Measurements from ENCODE around the gene PAK5.
A peak's percentile ranks its signal among the peaks of the same experiment; 100 is the strongest.

PAK5 gene

DNA sequence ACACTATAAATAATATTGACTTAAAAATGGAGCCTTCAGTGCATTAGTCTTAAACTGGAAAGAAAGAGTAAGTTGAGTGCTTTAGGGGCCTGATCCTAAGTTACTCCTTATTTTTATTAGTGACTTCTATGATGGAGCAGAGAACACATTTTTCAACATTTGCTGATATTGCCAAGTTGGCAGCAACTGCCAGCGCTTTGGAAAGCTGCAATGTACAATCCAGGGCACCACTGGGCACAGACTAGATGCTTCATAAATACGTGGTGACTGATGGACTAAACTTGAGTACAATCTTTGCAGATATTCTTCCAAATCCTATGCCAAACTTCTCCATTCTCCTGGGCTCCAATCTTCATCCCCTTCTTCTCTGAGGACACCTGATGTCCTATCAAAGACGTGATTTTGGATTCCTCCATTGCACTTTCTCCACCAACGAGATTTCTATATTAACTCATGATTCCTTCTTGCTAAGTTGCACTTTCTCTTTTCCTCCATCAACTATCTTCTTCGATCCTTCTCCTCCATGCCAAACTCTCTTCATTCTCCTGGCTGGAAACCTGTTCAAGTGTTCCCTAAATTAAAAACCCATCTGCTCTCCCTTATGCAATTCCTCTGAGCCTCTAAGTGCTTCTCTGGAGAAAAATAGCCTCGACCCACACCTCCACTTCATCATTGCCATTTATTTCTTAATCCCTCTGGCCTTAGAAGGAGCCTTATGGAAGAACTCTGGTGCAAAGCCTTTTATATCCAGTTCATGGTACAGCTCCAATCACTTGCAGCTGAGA lies 28.5 kb upstream of the PAK5 start:
- DNase-seq: no peak
- no peaks in the 10 kb centered on the region for H3K4me1 ChIP-seq (ENCODE audit: control extremely low read depth in 1 of 4, control insufficient read depth in 4 of 4, insufficient read depth in 4 of 4, low read length in 3 of 4)
- POLR2A ChIA-PET: no interaction called here
- WGBS (ENCODE audit: insufficient coverage): 93% methylated on average over 5 of the region's 6 CpGs
- CTCF ChIA-PET: no interaction called here
- H3K27ac ChIP-seq (ENCODE audit: insufficient read depth in 1 of 2, low read depth in 1 of 2, low read length in 2 of 2, poor library complexity in 1 of 2, severe bottlenecking in 2 of 2): no peak overlapping the region
- H3K9me3 ChIP-seq (ENCODE audit: control extremely low read depth in 1 of 5, control insufficient read depth in 4 of 5, insufficient read depth in 2 of 5, low read depth in 1 of 5, low read length in 4 of 5): peaks cover 0 to under 1% (median 0%) of the 10 kb centered on the region in 5 experiments
- H3K27me3 ChIP-seq (replicated peaks in 2 of 5; ENCODE audit: control insufficient read depth in 4 of 5, insufficient read depth in 5 of 5, low read length in 4 of 5): peaks cover 0 to 2% (median 0%) of the 10 kb centered on the region in 5 experiments
- no peak overlapping the region for H3K4me3 ChIP-seq (ENCODE audit: control insufficient read depth in 1 of 7, extremely low read depth in 1 of 7, insufficient read depth in 4 of 7, low read depth in 2 of 7, low read length in 6 of 7)
- no peaks in the 10 kb centered on the region for H3K36me3 ChIP-seq (ENCODE audit: control insufficient read depth in 4 of 4, insufficient read depth in 4 of 4, low read length in 3 of 4)

DNA sequence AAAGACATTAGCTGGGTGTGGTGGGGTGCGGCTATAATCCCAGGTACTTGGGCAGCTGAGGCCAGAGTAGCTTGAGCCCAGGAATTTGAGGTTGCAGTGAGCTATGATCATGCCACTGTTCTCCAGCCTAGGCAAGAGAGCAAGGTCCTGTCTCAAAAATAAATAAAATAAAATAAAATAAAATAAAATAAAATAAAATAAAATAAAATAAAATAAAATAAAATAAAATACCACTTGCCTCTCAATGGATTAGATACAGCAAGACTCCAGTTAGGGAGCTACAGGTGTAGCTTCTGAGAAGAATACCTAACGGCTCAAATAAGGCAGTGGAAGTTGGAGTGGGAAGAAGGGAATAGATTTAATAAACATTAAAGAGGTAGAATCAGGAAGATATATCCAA lies 13.7 kb upstream of the PAK5 start:
- no peak for DNase-seq
- Histone ChIP-seq H3K9me3 (ENCODE audit: control extremely low read depth in 1 of 5, control insufficient read depth in 4 of 5, insufficient read depth in 2 of 5, low read depth in 1 of 5, low read length in 4 of 5) (peaks cover 0 to 1% (median 0%) of the 10 kb centered on the region in 5 experiments), H3K27me3 (replicated peaks in 2 of 5; ENCODE audit: control insufficient read depth in 4 of 5, insufficient read depth in 5 of 5, low read length in 4 of 5) (peaks cover 0 to 1% (median 0%) of the 10 kb centered on the region in 5 experiments), H3K36me3 (ENCODE audit: control insufficient read depth in 4 of 4, insufficient read depth in 4 of 4, low read length in 3 of 4) (no peaks in the 10 kb centered on the region), H3K4me1 (ENCODE audit: control extremely low read depth in 1 of 4, control insufficient read depth in 4 of 4, insufficient read depth in 4 of 4, low read length in 3 of 4) (no peaks in the 10 kb centered on the region), H3K27ac (ENCODE audit: insufficient read depth in 1 of 2, low read depth in 1 of 2, low read length in 2 of 2, poor library complexity in 1 of 2, severe bottlenecking in 2 of 2) (no peak overlapping the region), H3K4me3 (ENCODE audit: control insufficient read depth in 1 of 7, extremely low read depth in 1 of 7, insufficient read depth in 4 of 7, low read depth in 2 of 7, low read length in 6 of 7) (no peak overlapping the region)
- 100% methylated on average over 2 of the region's 2 CpGs for WGBS (ENCODE audit: insufficient coverage)
- POLR2A ChIA-PET: no interaction called here
- CTCF ChIA-PET: no interaction called here

DNA sequence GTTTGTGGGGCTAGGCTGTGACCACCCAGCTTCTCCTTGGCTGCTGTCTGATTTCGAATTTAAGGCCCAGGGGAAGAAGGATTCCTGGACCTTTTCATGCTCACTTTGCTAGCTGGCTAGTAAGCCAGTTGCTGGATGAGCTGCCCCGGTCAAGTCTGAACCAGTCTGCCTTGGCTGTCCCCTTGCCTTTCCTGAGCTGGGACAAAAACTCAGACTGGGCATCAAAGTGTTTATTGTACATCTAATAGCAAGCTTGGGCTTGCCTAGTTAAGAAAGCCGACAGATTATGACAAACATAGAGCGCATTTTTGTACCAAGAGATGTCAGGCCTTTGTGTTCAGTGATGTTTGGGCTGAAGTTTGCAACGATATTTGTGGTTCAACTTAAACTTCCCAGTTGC lies 750 bp upstream of the PAK5 start:
- ChIA-PET POLR2A (no interaction called here), CTCF (no interaction called here)
- no peak for DNase-seq

DNA sequence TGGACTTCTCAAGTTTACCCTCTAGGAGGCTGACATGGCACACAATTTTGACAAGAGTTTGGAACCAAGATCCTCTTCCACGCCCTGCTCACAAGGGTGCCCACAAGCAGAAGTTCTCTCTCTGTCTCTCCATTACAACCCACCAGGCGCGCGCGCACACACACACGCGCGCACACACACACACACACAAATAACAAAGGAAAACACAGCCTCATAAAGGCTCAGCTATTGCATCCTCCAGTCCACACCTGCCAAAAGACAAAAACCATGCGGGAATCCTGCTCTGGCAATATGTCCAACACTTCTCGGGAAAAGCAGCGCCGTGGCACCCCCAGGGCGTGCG lies 870 bp downstream of the PAK5 start:
- Histone ChIP-seq H3K4me1 (ENCODE audit: control extremely low read depth in 1 of 4, control insufficient read depth in 4 of 4, insufficient read depth in 4 of 4, low read length in 3 of 4) (peaks cover 0 to 9% (median 3%) of the 10 kb centered on the region in 4 experiments), H3K36me3 (ENCODE audit: control insufficient read depth in 4 of 4, insufficient read depth in 4 of 4, low read length in 3 of 4) (no peaks in the 10 kb centered on the region), H3K27me3 (replicated peaks in 2 of 5; ENCODE audit: control insufficient read depth in 4 of 5, insufficient read depth in 5 of 5, low read length in 4 of 5) (peaks cover 19 to 55% (median 26%) of the 10 kb centered on the region in 5 experiments), H3K9me3 (ENCODE audit: control extremely low read depth in 1 of 5, control insufficient read depth in 4 of 5, insufficient read depth in 2 of 5, low read depth in 1 of 5, low read length in 4 of 5) (peaks cover 0 to 4% (median 0%) of the 10 kb centered on the region in 5 experiments), H3K4me3 (ENCODE audit: control insufficient read depth in 1 of 7, extremely low read depth in 1 of 7, insufficient read depth in 4 of 7, low read depth in 2 of 7, low read length in 6 of 7) (peak overlapping the region in 1 of 7 experiments; percentile 63), H3K27ac (ENCODE audit: insufficient read depth in 1 of 2, low read depth in 1 of 2, low read length in 2 of 2, poor library complexity in 1 of 2, severe bottlenecking in 2 of 2) (no peak overlapping the region)
- POLR2A ChIA-PET: no interaction called here
- 3% methylated on average over 10 of the region's 14 CpGs for WGBS (ENCODE audit: insufficient coverage)
- CTCF ChIA-PET: no interaction called here
- peak in 2 of 3 donors; percentile 3 to 6 for DNase-seq

More for the DNA sequence above, 750 bp upstream of the PAK5 start:
- 94% methylated on average over 2 of the region's 5 CpGs for WGBS (ENCODE audit: insufficient coverage)
- Histone ChIP-seq H3K4me1 (ENCODE audit: control extremely low read depth in 1 of 4, control insufficient read depth in 4 of 4, insufficient read depth in 4 of 4, low read length in 3 of 4) (peaks cover 0 to 9% (median 3%) of the 10 kb centered on the region in 4 experiments), H3K4me3 (ENCODE audit: control insufficient read depth in 1 of 7, extremely low read depth in 1 of 7, insufficient read depth in 4 of 7, low read depth in 2 of 7, low read length in 6 of 7) (no peak overlapping the region), H3K36me3 (ENCODE audit: control insufficient read depth in 4 of 4, insufficient read depth in 4 of 4, low read length in 3 of 4) (no peaks in the 10 kb centered on the region), H3K27ac (ENCODE audit: insufficient read depth in 1 of 2, low read depth in 1 of 2, low read length in 2 of 2, poor library complexity in 1 of 2, severe bottlenecking in 2 of 2) (no peak overlapping the region), H3K9me3 (ENCODE audit: control extremely low read depth in 1 of 5, control insufficient read depth in 4 of 5, insufficient read depth in 2 of 5, low read depth in 1 of 5, low read length in 4 of 5) (peaks cover 0 to 4% (median 0%) of the 10 kb centered on the region in 5 experiments), H3K27me3 (replicated peaks in 2 of 5; ENCODE audit: control insufficient read depth in 4 of 5, insufficient read depth in 5 of 5, low read length in 4 of 5) (peaks cover 19 to 53% (median 28%) of the 10 kb centered on the region in 5 experiments)

DNA sequence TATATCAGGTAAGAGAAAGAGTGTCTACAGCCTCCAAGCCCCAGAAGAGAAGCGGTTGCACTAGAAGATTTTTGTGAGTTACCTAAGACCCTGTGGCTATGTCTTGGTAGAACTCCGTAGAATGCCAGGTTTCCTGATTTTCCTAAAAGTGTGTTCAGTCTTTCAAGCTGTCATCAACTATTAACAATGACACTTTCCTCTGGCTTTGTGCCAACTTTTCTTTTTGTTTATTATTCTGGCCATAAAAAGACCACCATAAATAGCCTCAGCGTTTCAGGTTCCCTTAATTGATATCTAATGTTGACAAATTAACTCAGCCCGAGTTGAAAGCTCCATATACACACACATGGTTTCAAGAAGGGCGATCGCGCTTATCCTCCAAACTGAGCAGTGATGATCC lies 1.2 kb downstream of the PAK5 start:
- Histone ChIP-seq H3K27ac (ENCODE audit: insufficient read depth in 1 of 2, low read depth in 1 of 2, low read length in 2 of 2, poor library complexity in 1 of 2, severe bottlenecking in 2 of 2) (no peak overlapping the region), H3K4me3 (ENCODE audit: control insufficient read depth in 1 of 7, extremely low read depth in 1 of 7, insufficient read depth in 4 of 7, low read depth in 2 of 7, low read length in 6 of 7) (no peak overlapping the region), H3K4me1 (ENCODE audit: control extremely low read depth in 1 of 4, control insufficient read depth in 4 of 4, insufficient read depth in 4 of 4, low read length in 3 of 4) (peaks cover 0 to 9% (median 3%) of the 10 kb centered on the region in 4 experiments), H3K27me3 (replicated peaks in 2 of 5; ENCODE audit: control insufficient read depth in 4 of 5, insufficient read depth in 5 of 5, low read length in 4 of 5) (peaks cover 19 to 55% (median 26%) of the 10 kb centered on the region in 5 experiments), H3K9me3 (ENCODE audit: control extremely low read depth in 1 of 5, control insufficient read depth in 4 of 5, insufficient read depth in 2 of 5, low read depth in 1 of 5, low read length in 4 of 5) (peaks cover 0 to 4% (median 0%) of the 10 kb centered on the region in 5 experiments), H3K36me3 (ENCODE audit: control insufficient read depth in 4 of 4, insufficient read depth in 4 of 4, low read length in 3 of 4) (no peaks in the 10 kb centered on the region)
- ChIA-PET POLR2A (no interaction called here), CTCF (no interaction called here)
- WGBS (ENCODE audit: insufficient coverage): 40% methylated on average over 4 of the region's 7 CpGs
- DNase-seq: no peak

DNA sequence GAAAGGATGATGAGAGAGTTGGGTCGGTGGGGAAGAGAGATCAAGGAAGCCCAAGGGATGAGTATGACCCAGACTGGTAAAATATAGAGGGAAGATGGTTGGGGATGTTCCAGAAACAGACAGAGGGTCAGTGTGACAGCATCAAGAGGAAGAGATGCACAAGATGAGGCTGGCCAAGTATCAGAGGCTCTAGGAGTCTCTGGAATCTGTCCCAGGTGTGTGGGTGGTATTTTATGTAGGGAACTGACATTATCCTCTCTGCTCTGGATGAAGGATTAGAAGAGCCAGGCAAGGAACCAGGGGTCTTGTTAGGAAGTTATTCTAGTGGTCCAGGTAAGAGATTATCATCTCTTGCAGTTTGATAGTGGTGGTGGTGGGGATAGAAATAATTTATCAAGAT lies 3.6 kb downstream of the PAK5 start:
- H3K9me3 ChIP-seq (ENCODE audit: control extremely low read depth in 1 of 5, control insufficient read depth in 4 of 5, insufficient read depth in 2 of 5, low read depth in 1 of 5, low read length in 4 of 5): peaks cover 0 to 2% (median 0%) of the 10 kb centered on the region in 5 experiments
- no peak for DNase-seq
- H3K4me1 ChIP-seq (ENCODE audit: control extremely low read depth in 1 of 4, control insufficient read depth in 4 of 4, insufficient read depth in 4 of 4, low read length in 3 of 4): peaks cover 0 to 9% (median 3%) of the 10 kb centered on the region in 4 experiments
- peaks cover 17 to 44% (median 23%) of the 10 kb centered on the region in 5 experiments for H3K27me3 ChIP-seq (replicated peaks in 2 of 5; ENCODE audit: control insufficient read depth in 4 of 5, insufficient read depth in 5 of 5, low read length in 4 of 5)
- ChIA-PET CTCF (no interaction called here), POLR2A (no interaction called here)
- 92% methylated on average over 1 of the region's 1 CpG for WGBS (ENCODE audit: insufficient coverage)
- no peak overlapping the region for H3K4me3 ChIP-seq (ENCODE audit: control insufficient read depth in 1 of 7, extremely low read depth in 1 of 7, insufficient read depth in 4 of 7, low read depth in 2 of 7, low read length in 6 of 7)
- no peak overlapping the region for H3K27ac ChIP-seq (ENCODE audit: insufficient read depth in 1 of 2, low read depth in 1 of 2, low read length in 2 of 2, poor library complexity in 1 of 2, severe bottlenecking in 2 of 2)
- no peaks in the 10 kb centered on the region for H3K36me3 ChIP-seq (ENCODE audit: control insufficient read depth in 4 of 4, insufficient read depth in 4 of 4, low read length in 3 of 4)

DNA sequence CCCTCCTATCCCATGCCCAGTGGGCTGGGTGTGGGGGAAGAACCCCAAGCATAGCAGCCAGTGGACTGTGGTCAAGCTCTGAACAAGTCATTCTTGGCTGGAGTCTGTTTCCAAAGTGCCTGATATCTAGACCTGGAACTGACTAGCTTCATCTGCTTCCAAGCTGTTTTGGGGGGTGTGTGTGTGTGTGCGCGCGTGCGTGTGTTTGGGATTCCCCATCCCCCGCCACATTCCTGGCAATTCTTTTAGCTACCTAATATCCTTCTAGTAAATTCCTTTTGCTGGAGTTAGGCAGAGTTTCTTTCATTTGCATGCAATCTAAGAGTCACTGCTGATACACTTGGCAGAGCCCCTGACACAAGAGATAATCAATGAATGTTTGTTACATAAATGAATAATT lies 7.8 kb downstream of the PAK5 start:
- CTCF ChIA-PET: no interaction called here
- WGBS (ENCODE audit: insufficient coverage): no CpG with 5 or more reads among the region's 5 CpGs
- H3K27ac ChIP-seq (ENCODE audit: insufficient read depth in 1 of 2, low read depth in 1 of 2, low read length in 2 of 2, poor library complexity in 1 of 2, severe bottlenecking in 2 of 2): no peak overlapping the region

More for the DNA sequence above, 7.8 kb downstream of the PAK5 start:
- no peaks in the 10 kb centered on the region for H3K4me1 ChIP-seq (ENCODE audit: control extremely low read depth in 1 of 4, control insufficient read depth in 4 of 4, insufficient read depth in 4 of 4, low read length in 3 of 4)
- H3K27me3 ChIP-seq (replicated peaks in 2 of 5; ENCODE audit: control insufficient read depth in 4 of 5, insufficient read depth in 5 of 5, low read length in 4 of 5): peaks cover 0 to 6% (median under 1%) of the 10 kb centered on the region in 5 experiments
- no peaks in the 10 kb centered on the region for H3K36me3 ChIP-seq (ENCODE audit: control insufficient read depth in 4 of 4, insufficient read depth in 4 of 4, low read length in 3 of 4)
- H3K4me3 ChIP-seq (ENCODE audit: control insufficient read depth in 1 of 7, extremely low read depth in 1 of 7, insufficient read depth in 4 of 7, low read depth in 2 of 7, low read length in 6 of 7): no peak overlapping the region
- H3K9me3 ChIP-seq (ENCODE audit: control extremely low read depth in 1 of 5, control insufficient read depth in 4 of 5, insufficient read depth in 2 of 5, low read depth in 1 of 5, low read length in 4 of 5): no peaks in the 10 kb centered on the region
- POLR2A ChIA-PET: no interaction called here
- no peak for DNase-seq

All from common myeloid progenitor, CD34-positive (primary cell).